Activated T-helper 1 cell treated with anti-CD3 and anti-CD28 coated beads, Interleukin-12 subunit alpha, Interleukin-12 subunit beta, Interleukin-2, Interleukin-4 antibody, amounts not matched to agents 30 ng/mL and 10 ng/mL and 1 ng/mL, durations not matched to agents 14 hours and 24 hours and 36 hours (primary cell): ENCODE results near the gene CREM. TPM values are rescaled to one million over a fixed set of nuclear protein-coding genes. Genes with fewer than 3 reads are reported as not detected.
"Not testable (repeated sequence)": the region's sequence is repeated elsewhere in the genome, so short reads cannot be mapped to it uniquely, and the experiment has no call there.

ENCODE experiments used
- DNase-seq: peaks from one replicate; pipeline ENCODE4 v3.0.0; 2021; ENCODE audit warnings: low spot score
- H3K27ac Mint-ChIP-seq: one replicate; pipeline ENCODE4 v1.8.0; 2021; ENCODE audit warnings: mild to moderate bottlenecking, mixed read lengths
- H3K27me3 Mint-ChIP-seq: one replicate; pipeline ENCODE4 v1.8.0; 2022; ENCODE audit warnings: mild to moderate bottlenecking, moderate library complexity, mixed read lengths; ENCODE audit not compliant: insufficient read depth
- H3K36me3 Mint-ChIP-seq: one replicate; pipeline ENCODE4 v1.8.0; 2021; ENCODE audit warnings: low read depth, mixed read lengths
- H3K4me1 Mint-ChIP-seq: one replicate; pipeline ENCODE4 v1.8.0; 2021; ENCODE audit warnings: low read depth, mixed read lengths
- H3K4me3 Mint-ChIP-seq: one replicate; pipeline ENCODE4 v1.8.0; 2021; ENCODE audit warnings: mild to moderate bottlenecking, moderate library complexity, mixed read lengths
- H3K9me3 Mint-ChIP-seq: one replicate; pipeline ENCODE4 v1.8.0; 2021; ENCODE audit warnings: mixed read lengths
- intact Hi-C: fragments of 100-400 bp; cut with micrococcal nuclease; formaldehyde crosslinking; loops from one replicate; pipeline ENCODE4 v1.15.1; 2024
- total RNA-seq: library from RNA; stranded (reverse); gene quantifications from 2 replicates; pipeline ENCODE4 v1.2.3, GENCODE V29; 2022

The CREM gene
- total RNA-seq, 1 donor from 2014 or later: 101 TPM

DNA sequence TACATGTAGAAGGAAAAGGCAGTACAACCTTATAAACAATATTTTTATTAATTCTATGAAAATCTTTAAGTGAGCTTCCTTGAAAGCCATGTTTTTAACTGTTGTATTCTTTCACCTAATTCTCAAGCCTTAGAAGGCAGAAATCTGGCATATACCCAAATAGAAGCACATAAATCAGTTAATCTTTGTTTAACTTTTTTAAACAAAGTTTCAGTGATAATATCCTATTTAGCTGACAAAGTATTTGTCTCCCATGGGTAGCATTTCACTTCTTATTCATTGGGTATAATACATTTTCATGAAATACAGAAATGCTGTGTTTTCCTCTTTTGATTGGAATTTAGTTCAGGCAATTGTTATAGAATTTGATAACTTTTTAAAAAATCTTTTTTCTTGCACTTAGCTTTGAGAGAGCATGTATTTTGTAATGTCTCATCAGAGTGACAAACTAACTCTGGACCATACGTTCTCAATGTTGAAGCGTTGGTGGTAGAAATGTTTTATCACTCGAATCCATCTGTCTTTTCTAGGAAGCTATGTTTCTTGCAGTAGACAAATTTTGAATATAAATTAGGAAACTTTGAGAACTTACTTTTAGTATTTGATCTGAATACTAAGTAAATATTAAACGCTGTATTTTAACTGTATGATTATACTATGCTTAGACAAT lies 78.1 kb downstream of the CREM start:
- Mint-ChIP-seq H3K9me3 (no peaks in the 10 kb centered on the region), H3K4me1 (peaks cover 63% of the 10 kb centered on the region), H3K27me3 (no peaks in the 10 kb centered on the region), H3K36me3 (peaks cover 41% of the 10 kb centered on the region), H3K27ac (peak overlapping the region; percentile 29), H3K4me3 (no peak overlapping the region)
- intact Hi-C loops: no loop called here
- no peak for DNase-seq

DNA sequence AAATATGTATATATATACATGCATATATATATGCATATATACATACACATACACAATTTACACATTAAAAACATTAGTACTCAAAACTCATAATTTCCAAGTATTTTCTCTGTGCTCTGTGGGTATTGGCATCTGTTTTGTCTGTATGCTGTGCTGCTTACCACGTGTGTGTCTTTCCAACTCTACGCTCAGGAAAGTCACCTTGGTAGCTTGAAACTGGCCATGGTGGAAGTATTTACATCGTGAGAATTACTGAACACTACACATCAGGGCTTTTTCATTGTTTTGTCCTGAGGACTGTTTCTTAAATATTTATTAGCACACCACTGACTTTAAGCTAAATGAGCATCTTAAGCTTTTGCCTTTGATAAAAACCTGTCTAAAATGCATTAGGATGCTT lies 79.6 kb downstream of the CREM start:
- Mint-ChIP-seq H3K27me3 (no peaks in the 10 kb centered on the region), H3K27ac (no peak overlapping the region), H3K4me1 (peaks cover 66% of the 10 kb centered on the region), H3K4me3 (no peak overlapping the region), H3K36me3 (peaks cover 49% of the 10 kb centered on the region), H3K9me3 (no peaks in the 10 kb centered on the region)
- intact Hi-C loops: no loop called here
- no peak for DNase-seq

- H3K4me1 Mint-ChIP-seq: peaks cover 61% of the 10 kb centered on the region
- intact Hi-C loops: loop anchor here (1.0 to 2.0 kb wide), 4 partner anchors 8 to 82 kb away; partner anchors contain the start of gene CREM
- peak; percentile 60 for DNase-seq
- peak overlapping the region; percentile 75 for H3K4me3 Mint-ChIP-seq
- no peaks in the 10 kb centered on the region for H3K9me3 Mint-ChIP-seq
- peaks cover 46% of the 10 kb centered on the region for H3K36me3 Mint-ChIP-seq
- H3K27ac Mint-ChIP-seq: peak overlapping the region; percentile 94
- H3K27me3 Mint-ChIP-seq: no peaks in the 10 kb centered on the region
Measured at GRCh38 chr10:35208536-35208935, 81.9 kb downstream of the CREM start.

- Mint-ChIP-seq H3K27me3 (no peaks in the 10 kb centered on the region), H3K36me3 (peaks cover 47% of the 10 kb centered on the region), H3K27ac (peak overlapping the region; percentile 94), H3K4me3 (peak overlapping the region; percentile 75), H3K4me1 (peaks cover 65% of the 10 kb centered on the region), H3K9me3 (no peaks in the 10 kb centered on the region)
- intact Hi-C loops: loop anchor here (1.0 to 2.0 kb wide), 4 partner anchors 9 to 82 kb away; partner anchors contain the start of gene CREM
- no peak for DNase-seq
Measured at GRCh38 chr10:35208949-35209613, 82.4 kb downstream of the CREM start.

DNA sequence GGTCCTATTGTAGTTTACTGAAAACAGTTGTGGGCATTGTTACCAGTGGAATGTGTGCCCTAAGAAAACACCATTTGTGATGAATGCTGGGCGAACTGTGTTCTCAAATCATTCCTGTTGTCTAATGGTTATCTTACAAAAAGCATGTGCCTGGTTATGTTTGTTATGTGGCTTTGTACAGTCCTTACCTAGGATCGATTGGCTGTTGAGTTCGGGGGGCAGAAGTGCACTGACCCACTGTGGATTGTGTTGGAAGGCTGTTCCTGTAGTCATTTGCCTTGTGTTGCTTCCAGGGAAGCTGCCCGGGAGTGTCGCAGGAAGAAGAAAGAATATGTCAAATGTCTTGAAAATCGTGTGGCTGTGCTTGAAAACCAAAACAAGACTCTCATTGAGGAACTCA lies 84.3 kb downstream of the CREM start:
- H3K4me1 Mint-ChIP-seq: peaks cover 61% of the 10 kb centered on the region
- H3K27ac Mint-ChIP-seq: peak overlapping the region; percentile 78
- DNase-seq: no peak
- no peaks in the 10 kb centered on the region for H3K27me3 Mint-ChIP-seq
- intact Hi-C loops: no loop called here
- H3K36me3 Mint-ChIP-seq: peaks cover 50% of the 10 kb centered on the region
- no peak overlapping the region for H3K4me3 Mint-ChIP-seq
- H3K9me3 Mint-ChIP-seq: no peaks in the 10 kb centered on the region

- no peak for DNase-seq
- Mint-ChIP-seq H3K27ac (peak overlapping the region; percentile 78), H3K4me1 (peaks cover 62% of the 10 kb centered on the region), H3K4me3 (no peak overlapping the region), H3K9me3 (no peaks in the 10 kb centered on the region), H3K36me3 (peaks cover 48% of the 10 kb centered on the region), H3K27me3 (no peaks in the 10 kb centered on the region)
- intact Hi-C loops: no loop called here
Measured at GRCh38 chr10:35211390-35211789, 84.7 kb downstream of the CREM start.

- Mint-ChIP-seq H3K9me3 (no peaks in the 10 kb centered on the region), H3K27ac (no peak overlapping the region), H3K4me1 (peaks cover 68% of the 10 kb centered on the region), H3K4me3 (no peak overlapping the region), H3K36me3 (peaks cover 43% of the 10 kb centered on the region), H3K27me3 (no peaks in the 10 kb centered on the region)
- no peak for DNase-seq
- intact Hi-C loops: no loop called here
Measured at GRCh38 chr10:35212856-35213255, 86.2 kb downstream of the CREM start.

- H3K27me3 Mint-ChIP-seq: no peaks in the 10 kb centered on the region
- H3K36me3 Mint-ChIP-seq: peaks cover 37% of the 10 kb centered on the region
- H3K4me3 Mint-ChIP-seq: no peak overlapping the region
- peaks cover 71% of the 10 kb centered on the region for H3K4me1 Mint-ChIP-seq
- no peaks in the 10 kb centered on the region for H3K9me3 Mint-ChIP-seq
- no peak for DNase-seq
- peak overlapping the region; percentile 14 for H3K27ac Mint-ChIP-seq
- intact Hi-C loops: no loop called here
Measured at GRCh38 chr10:35213699-35214098, 87.1 kb downstream of the CREM start.

- no peak overlapping the region for H3K4me3 Mint-ChIP-seq
- H3K9me3 Mint-ChIP-seq: no peaks in the 10 kb centered on the region
- intact Hi-C loops: no loop called here
- peaks cover 70% of the 10 kb centered on the region for H3K4me1 Mint-ChIP-seq
- H3K27me3 Mint-ChIP-seq: no peaks in the 10 kb centered on the region
- DNase-seq: no peak
- H3K36me3 Mint-ChIP-seq: peaks cover 29% of the 10 kb centered on the region
- no peak overlapping the region for H3K27ac Mint-ChIP-seq
Measured at GRCh38 chr10:35214607-35215020, 88.0 kb downstream of the CREM start.

- Mint-ChIP-seq H3K9me3 (no peaks in the 10 kb centered on the region), H3K36me3 (peaks cover 25% of the 10 kb centered on the region), H3K27me3 (no peaks in the 10 kb centered on the region), H3K4me3 (no peak overlapping the region), H3K4me1 (peaks cover 69% of the 10 kb centered on the region), H3K27ac (no peak overlapping the region)
- intact Hi-C loops: no loop called here
- no peak for DNase-seq
Measured at GRCh38 chr10:35215107-35215506, 88.5 kb downstream of the CREM start.

DNA sequence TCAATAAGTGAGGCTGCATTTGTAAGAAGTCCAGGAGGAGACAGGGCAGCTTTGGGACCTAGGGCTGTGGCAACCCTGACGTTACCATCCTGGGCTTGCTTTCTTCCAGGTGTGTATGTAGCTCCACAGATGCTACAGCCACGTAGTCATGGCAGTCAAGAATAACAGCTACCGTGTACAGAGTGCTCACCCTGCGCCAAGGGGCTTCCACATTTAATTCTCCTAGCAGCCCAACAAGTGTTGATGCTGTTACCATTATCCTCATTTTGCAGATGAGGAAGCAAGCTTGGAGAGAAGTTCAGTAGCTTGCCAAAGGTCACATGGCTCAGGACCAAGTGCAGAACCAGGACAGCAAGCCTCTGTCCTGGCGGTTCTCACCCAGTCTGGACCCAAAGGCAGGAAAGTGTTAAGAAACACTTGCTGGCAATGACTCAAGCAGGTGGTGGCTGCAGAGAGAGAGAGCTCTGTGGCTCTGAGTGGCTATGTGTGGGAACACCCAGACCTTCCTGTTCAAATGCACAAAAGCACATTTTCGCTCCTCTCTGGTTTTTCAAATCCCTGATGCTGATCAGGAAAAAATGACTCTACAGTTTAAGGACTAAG lies 89.8 kb downstream of the CREM start:
- H3K36me3 Mint-ChIP-seq: peaks cover 13% of the 10 kb centered on the region
- peak overlapping the region; percentile 58 for H3K4me3 Mint-ChIP-seq
- no peaks in the 10 kb centered on the region for H3K9me3 Mint-ChIP-seq
- H3K4me1 Mint-ChIP-seq: peaks cover 64% of the 10 kb centered on the region
- intact Hi-C loops: no loop called here
- peak; percentile 40 for DNase-seq
- H3K27me3 Mint-ChIP-seq: no peaks in the 10 kb centered on the region
- peak overlapping the region; percentile 95 for H3K27ac Mint-ChIP-seq

GRCh38 chr10:35216956-35217355 lies 90.3 kb downstream of the CREM start:
- peak overlapping the region; percentile 95 for H3K27ac Mint-ChIP-seq

GRCh38 chr10:35217455-35217854 lies 90.8 kb downstream of the CREM start:
- Mint-ChIP-seq H3K36me3 (peaks cover 8% of the 10 kb centered on the region), H3K27ac (peak overlapping the region; percentile 95), H3K4me3 (no peak overlapping the region), H3K4me1 (peaks cover 62% of the 10 kb centered on the region), H3K9me3 (no peaks in the 10 kb centered on the region), H3K27me3 (no peaks in the 10 kb centered on the region)
- intact Hi-C loops: no loop called here
- no peak for DNase-seq

More at GRCh38 chr10:35216956-35217355, 90.3 kb downstream of the CREM start:
- H3K27me3 Mint-ChIP-seq, H3K36me3 Mint-ChIP-seq, H3K9me3 Mint-ChIP-seq, intact Hi-C loops, DNase-seq: not testable (repeated sequence)
- H3K4me3 Mint-ChIP-seq: peak overlapping the region; percentile 58
- H3K4me1 Mint-ChIP-seq: peaks cover 59% of the 10 kb centered on the region
